IMR-90 (cell line): ENCODE results near the gene CEP78. TPM values are rescaled to one million over a fixed set of nuclear protein-coding genes. Genes with fewer than 3 reads are reported as not detected.
"Not testable (repeated sequence)": the region's sequence is repeated elsewhere in the genome, so short reads cannot be mapped to it uniquely, and the experiment has no call there.

Source experiments
- ATAC-seq: fragments of 200-7000 bp; cut with Tn5 transposase; 2 replicates; pipeline ENCODE4 v1.9.1; 2020; ENCODE audit warnings: low read depth, mild to moderate bottlenecking, moderate library complexity
- BruUV-seq: library from RNA; stranded (reverse); fragments of 400-500 nt; replicated peaks from 2 replicates; lab custom pipeline; 2021; lab: Mats Ljungman, UMichigan
- CTCF ChIA-PET: fragments of 300-600 bp; formaldehyde crosslinking; extraction: SDS; loops from one replicate; lab custom pipeline; 2021; ENCODE audit warnings: antibody characterized with exemption; lab: Yijun Ruan, JAX
- POLR2A ChIA-PET: fragments of 300-600 bp; sonication (Branson Sonifier 250); formaldehyde crosslinking; loops from one replicate; lab custom pipeline; 2022; ENCODE audit warnings: antibody characterized with exemption; ENCODE audit not compliant: unreplicated experiment; lab: Charles Lee
- DNase-seq: peaks from one replicate; pipeline ENCODE4 v3.0.0; 2013
- H2AFZ ChIP-seq: replicated peaks from 2 replicates; pipeline ENCODE3; 2013; ENCODE audit warnings: low read length, mild to moderate bottlenecking; ENCODE audit not compliant: poor library complexity
- H2AK5ac ChIP-seq: 2 replicates; pipeline ENCODE4 v1.6.1; 2013; ENCODE audit warnings: low read depth, low read length, inconsistent platforms
- H2AK9ac ChIP-seq: replicated peaks from 2 replicates; pipeline ENCODE3; 2013; ENCODE audit warnings: mild to moderate bottlenecking, low read depth, low read length, moderate library complexity; ENCODE audit not compliant: poor library complexity
- H2BK120ac ChIP-seq: 2 replicates; pipeline ENCODE4 v1.6.1; 2013; ENCODE audit warnings: low read depth, low read length, inconsistent platforms
- H2BK15ac ChIP-seq: 3 replicates; pipeline ENCODE4 v1.6.1; 2013; ENCODE audit warnings: low read depth, low read length, inconsistent platforms
- H2BK20ac ChIP-seq: 2 replicates; pipeline ENCODE4 v1.6.1; 2013; ENCODE audit warnings: low read depth, mild to moderate bottlenecking, inconsistent platforms, low read length, moderate library complexity
- H2BK5ac ChIP-seq: 2 replicates; pipeline ENCODE4 v1.6.1; 2013; ENCODE audit warnings: mild to moderate bottlenecking, low read depth, low read length, inconsistent platforms; ENCODE audit not compliant: poor library complexity, severe bottlenecking
- H3K14ac ChIP-seq: replicated peaks from 2 replicates; pipeline ENCODE4 v1.6.1; 2013; ENCODE audit warnings: low read depth, low read length, inconsistent platforms
- H3K18ac ChIP-seq: 2 replicates; pipeline ENCODE4 v1.6.1; 2013; ENCODE audit warnings: low read depth, low read length, control low read depth
- H3K23ac ChIP-seq: 2 replicates; pipeline ENCODE4 v1.6.1; 2013; ENCODE audit warnings: low read depth, low read length, inconsistent platforms
- H3K27ac ChIP-seq: 2 replicates; pipeline ENCODE4 v1.5.1; 2013; ENCODE audit warnings: mild to moderate bottlenecking, control low read depth, low read length; ENCODE audit not compliant: insufficient read depth
- H3K27me3 ChIP-seq: 2 replicates; pipeline ENCODE4 v1.6.1; 2013; ENCODE audit warnings: low read length; ENCODE audit not compliant: control insufficient read depth, insufficient read depth
- H3K36me3 ChIP-seq: 2 replicates; pipeline ENCODE4 v1.6.1; 2013; ENCODE audit warnings: low read length, mixed read lengths; ENCODE audit not compliant: control insufficient read depth, insufficient read depth
- H3K4ac ChIP-seq: 2 replicates; pipeline ENCODE4 v1.6.1; 2013; ENCODE audit warnings: low read depth, low read length, inconsistent platforms
- H3K4me1 ChIP-seq: 2 replicates; pipeline ENCODE4 v1.6.1; 2013; ENCODE audit warnings: low read length, mixed read lengths; ENCODE audit not compliant: control insufficient read depth, insufficient read depth
- H3K4me2 ChIP-seq: 2 replicates; pipeline ENCODE4 v1.6.1; 2013; ENCODE audit warnings: low read depth, mild to moderate bottlenecking, control low read depth, low read length, moderate library complexity
- H3K4me3 ChIP-seq: 2 replicates; pipeline ENCODE4 v1.5.1; 2013; ENCODE audit warnings: low read depth, mild to moderate bottlenecking, control low read depth, low read length, moderate library complexity; ENCODE audit not compliant: insufficient read depth
- H3K56ac ChIP-seq: 2 replicates; pipeline ENCODE4 v1.6.1; 2013; ENCODE audit warnings: low read length, inconsistent platforms; ENCODE audit not compliant: insufficient read depth; ENCODE audit errors: extremely low read depth
- H3K79me1 ChIP-seq, 2 experiments: 2 replicates each; pipeline ENCODE4 v1.6.1; 2013; ENCODE audit warnings: low read length in 2 of 2, inconsistent platforms in 1 of 2, low read depth in 1 of 2
- H3K9ac ChIP-seq: 2 replicates; pipeline ENCODE4 v1.6.1; 2013; ENCODE audit warnings: low read depth, low read length, control low read depth
- H3K9me1 ChIP-seq: 2 replicates; pipeline ENCODE4 v1.6.1; 2013; ENCODE audit warnings: low read length, inconsistent platforms; ENCODE audit not compliant: insufficient read depth
- H3K9me3 ChIP-seq: 2 replicates; pipeline ENCODE4 v1.6.1; 2013; ENCODE audit warnings: low read length; ENCODE audit not compliant: control insufficient read depth, insufficient read depth
- H4K20me1 ChIP-seq: 2 replicates; pipeline ENCODE4 v1.6.1; 2013; ENCODE audit warnings: low read length, inconsistent platforms; ENCODE audit not compliant: insufficient read depth
- H4K5ac ChIP-seq: 2 replicates; pipeline ENCODE4 v1.6.1; 2013; ENCODE audit warnings: mild to moderate bottlenecking, low read depth, low read length, control low read depth
- H4K8ac ChIP-seq, 2 experiments: 2 replicates each; pipeline ENCODE4 v1.6.1; 2013; ENCODE audit warnings: low read depth in 2 of 2, low read length in 2 of 2, control low read depth in 1 of 2, inconsistent platforms in 1 of 2
- H4K91ac ChIP-seq: 2 replicates; pipeline ENCODE4 v1.6.1; 2013; ENCODE audit warnings: low read depth, low read length, inconsistent platforms; ENCODE audit not compliant: insufficient read depth
- WGBS, 2 experiments: methylation state at CpG; one replicate each; pipeline versions ENCODE4 v1.1.5 to v1.1.7; 2013; ENCODE audit warnings: missing lambda C conversion rate in 2 of 2; ENCODE audit not compliant: insufficient read length in 1 of 2; ENCODE audit errors: extremely low coverage in 2 of 2; 5-methylcytosine and 5-hydroxymethylcytosine counted together
- dilution Hi-C: fragments of 300-500 bp; cut with HindIII; formaldehyde crosslinking; loops from one replicate; pipeline ENCODE4 v1.14.3; 2018; ENCODE audit warnings: low sequenced_read_pairs; ENCODE audit not compliant: unreplicated experiment
- in situ Hi-C: fragments of 300-500 bp; cut with MboI; formaldehyde crosslinking; loops from 3 replicates; pipeline ENCODE4 v1.14.3; 2019; ENCODE audit warnings: low sequenced_read_pairs, inconsistent platforms, mixed read lengths
- intact Hi-C: fragments of 100-400 bp; cut with micrococcal nuclease; formaldehyde crosslinking; loops from 2 replicates; pipeline ENCODE4 v1.10.0; 2022
- polyA plus RNA-seq, 3 experiments: library from polyadenylated mRNA; depleted of rRNA; stranded (reverse); fragments of >200 nt; gene quantifications; 2 replicates each; pipeline ENCODE4 v1.2.3, GENCODE V29; 2012; ENCODE audit warnings: low replicate concordance in 1 of 3
- total RNA-seq: library from RNA; depleted of rRNA; stranded (reverse); fragments of >200 nt; gene quantifications from 2 replicates; pipeline ENCODE4 v1.2.3, GENCODE V29; 2012

CEP78 gene
- total and polyA plus RNA-seq, 2 of the 4 experiments (the other 2 are of a cell fraction) = 9.2 to 18.3 TPM

- H3K9me3 ChIP-seq, CTCF ChIA-PET, H3K4me2 ChIP-seq, ATAC-seq, H2AK9ac ChIP-seq, H2BK15ac ChIP-seq, H4K5ac ChIP-seq, H2BK5ac ChIP-seq, H3K27ac ChIP-seq, H4K20me1 ChIP-seq, H3K56ac ChIP-seq, H2AFZ ChIP-seq, H3K4me1 ChIP-seq, H2BK120ac ChIP-seq, POLR2A ChIA-PET, H3K79me1 ChIP-seq, intact Hi-C loops, H3K23ac ChIP-seq, H3K27me3 ChIP-seq, BruUV-seq, H3K14ac ChIP-seq, H3K36me3 ChIP-seq, dilution Hi-C loops, H3K4ac ChIP-seq, H3K18ac ChIP-seq, H3K4me3 ChIP-seq, H2BK20ac ChIP-seq, H4K91ac ChIP-seq, DNase-seq, H4K8ac ChIP-seq, H2AK5ac ChIP-seq, H3K9ac ChIP-seq, H3K9me1 ChIP-seq, in situ Hi-C loops: not testable (repeated sequence)
- 60% methylated on average over 8 of the region's 16 CpGs; no CpG with 5 or more reads in 1 of the 2 experiments for WGBS, 2 experiments
Measured at GRCh38 chr9:78201158-78201777, 34.6 kb upstream of the CEP78 start.
